ENCODE results near the gene XKRX. TPM values are rescaled to one million over a fixed set of nuclear protein-coding genes. Genes with fewer than 3 reads are reported as not detected.

XKRX gene
- total and polyA plus RNA-seq, 2 donors (not counting 1 experiment from before 2014, with no cell fraction given): 4.6 to 5.4 TPM

DNA sequence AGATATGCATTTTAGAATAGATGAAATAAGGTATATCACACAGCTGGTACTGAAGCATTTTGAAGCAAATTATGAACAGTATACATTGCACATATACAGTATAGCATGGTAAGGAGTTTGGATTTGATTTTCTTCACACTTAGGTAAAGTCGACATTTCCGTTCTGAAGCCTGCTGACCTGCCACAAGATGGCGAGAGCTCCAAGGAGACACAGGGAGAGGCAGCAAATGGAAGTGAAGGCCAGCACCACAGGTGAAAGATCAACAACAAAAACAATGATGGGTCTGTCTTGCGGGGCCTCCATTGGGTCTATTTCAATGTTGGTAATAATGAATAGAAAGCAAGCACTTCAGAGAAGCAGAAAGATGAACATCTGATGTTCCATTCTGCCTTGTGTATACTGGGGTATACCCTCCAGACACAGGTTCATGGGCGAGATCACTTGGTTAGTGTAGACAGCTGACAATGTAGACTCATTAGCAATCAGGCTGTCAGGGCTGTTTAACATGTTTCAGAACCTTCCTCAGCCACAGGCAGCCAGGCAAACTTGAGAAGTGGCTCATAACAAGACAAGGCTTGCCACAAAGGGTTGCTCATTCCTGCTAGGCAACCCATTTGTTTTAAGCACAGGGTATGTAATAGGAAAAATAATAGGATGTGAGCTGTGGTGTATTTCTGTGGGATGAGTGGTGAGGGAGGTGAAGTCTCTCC, 33.2 kb downstream of the XKRX start:
- H3K9me3 ChIP-seq (ENCODE audit: control extremely low read depth in 1 of 3, control insufficient read depth in 2 of 3, insufficient read depth in 1 of 3, low read length in 2 of 3): no peaks in the 10 kb centered on the region
- ATAC-seq (ENCODE audit: low read depth): no peak
- no peaks in the 10 kb centered on the region for H3K4me1 ChIP-seq (ENCODE audit: control insufficient read depth in 2 of 2, insufficient read depth in 2 of 2, low read length in 2 of 2)
- no peak overlapping the region for H3K4me3 ChIP-seq (ENCODE audit: control extremely low read depth in 1 of 5, extremely low read depth in 1 of 5, insufficient read depth in 1 of 5, low read depth in 2 of 5, low read length in 4 of 5)
- Mint-ChIP-seq H3K4me3 (no peak overlapping the region), H3K27me3 (no peaks in the 10 kb centered on the region), H3K9me3 (ENCODE audit: insufficient read depth) (no peaks in the 10 kb centered on the region), H3K4me1 (peaks cover 9% of the 10 kb centered on the region), H3K27ac (no peak overlapping the region)
- DNase-seq: peak; percentile 41
- H3K9ac ChIP-seq (ENCODE audit: low read length): no peak overlapping the region
- intact Hi-C loops (cut with micrococcal nuclease): no loop called here
- ChIA-PET CTCF (interaction anchor here (0.7 to 1.6 kb wide), 6 partner anchors 10 to 391 kb away, joined by 3 to 8 read pairs (median 4); no protein-coding TSS in a partner anchor), POLR2A (no interaction called here)
- H3K27me3 ChIP-seq (replicated peaks in 1 of 4; ENCODE audit: control extremely low read depth in 1 of 4, control insufficient read depth in 3 of 4, insufficient read depth in 4 of 4, low read length in 3 of 4): no peaks in the 10 kb centered on the region
- H2AFZ ChIP-seq (ENCODE audit: insufficient read depth, low read depth, low read length, poor library complexity, severe bottlenecking): no peak overlapping the region
- no peaks in the 10 kb centered on the region for H3K36me3 ChIP-seq (replicated peaks in 1 of 2; ENCODE audit: control extremely low read depth in 1 of 2, control insufficient read depth in 1 of 2, extremely low read depth in 1 of 2, insufficient read depth in 2 of 2, low read length in 1 of 2)
- TF ChIP-seq, protein P1, sequence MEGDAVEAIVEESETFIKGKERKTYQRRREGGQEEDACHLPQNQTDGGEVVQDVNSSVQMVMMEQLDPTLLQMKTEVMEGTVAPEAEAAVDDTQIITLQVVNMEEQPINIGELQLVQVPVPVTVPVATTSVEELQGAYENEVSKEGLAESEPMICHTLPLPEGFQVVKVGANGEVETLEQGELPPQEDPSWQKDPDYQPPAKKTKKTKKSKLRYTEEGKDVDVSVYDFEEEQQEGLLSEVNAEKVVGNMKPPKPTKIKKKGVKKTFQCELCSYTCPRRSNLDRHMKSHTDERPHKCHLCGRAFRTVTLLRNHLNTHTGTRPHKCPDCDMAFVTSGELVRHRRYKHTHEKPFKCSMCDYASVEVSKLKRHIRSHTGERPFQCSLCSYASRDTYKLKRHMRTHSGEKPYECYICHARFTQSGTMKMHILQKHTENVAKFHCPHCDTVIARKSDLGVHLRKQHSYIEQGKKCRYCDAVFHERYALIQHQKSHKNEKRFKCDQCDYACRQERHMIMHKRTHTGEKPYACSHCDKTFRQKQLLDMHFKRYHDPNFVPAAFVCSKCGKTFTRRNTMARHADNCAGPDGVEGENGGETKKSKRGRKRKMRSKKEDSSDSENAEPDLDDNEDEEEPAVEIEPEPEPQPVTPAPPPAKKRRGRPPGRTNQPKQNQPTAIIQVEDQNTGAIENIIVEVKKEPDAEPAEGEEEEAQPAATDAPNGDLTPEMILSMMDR (IDR thresholded peaks at IDR 0.05): peak; percentile 39
- no peak for TF ChIP-seq EZH2 (IDR thresholded peaks at IDR 0.05; ENCODE audit: borderline replicate concordance, insufficient read depth, low read depth, low read length, poor library complexity, severe bottlenecking)
- no peaks in the 10 kb centered on the region for H4K20me1 ChIP-seq (ENCODE audit: control insufficient read depth, insufficient read depth, low read length, poor library complexity, severe bottlenecking)
- no peak overlapping the region for H3K4me2 ChIP-seq (replicated peaks; ENCODE audit: low read depth, low read length, poor library complexity, severe bottlenecking)
- no peaks in the 10 kb centered on the region for H3K79me2 ChIP-seq (ENCODE audit: control insufficient read depth, insufficient read depth, low read length)
- WGBS (ENCODE audit: insufficient coverage): 40% methylated on average over 2 of the region's 5 CpGs
- no peak overlapping the region for H3K27ac ChIP-seq (ENCODE audit: low read length in 2 of 2)

DNA sequence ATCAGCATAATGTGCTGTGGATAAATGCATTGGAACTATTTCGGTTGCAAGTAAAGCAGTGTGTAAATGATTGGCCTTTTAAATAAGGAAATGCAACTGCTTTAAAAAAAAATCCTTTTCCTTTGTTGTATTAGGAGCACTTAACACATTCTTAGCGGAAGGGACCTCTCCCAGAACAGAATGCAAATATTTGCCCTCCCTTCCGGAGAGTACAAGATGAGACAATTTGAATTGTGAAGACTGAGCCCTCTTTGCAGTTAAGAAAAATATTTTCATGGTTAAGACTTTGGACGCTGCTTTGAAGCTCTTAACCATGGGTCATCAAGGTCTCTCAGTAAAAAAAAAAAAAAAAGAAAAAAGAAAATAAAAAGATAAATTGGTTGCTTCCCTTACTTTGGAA, 45.1 kb downstream of the XKRX start:
- Mint-ChIP-seq H3K4me3 (no peak overlapping the region), H3K27me3 (no peaks in the 10 kb centered on the region), H3K27ac (no peak overlapping the region)

More for the DNA sequence above, 45.1 kb downstream of the XKRX start:
- no peak overlapping the region for H3K4me2 ChIP-seq (replicated peaks; ENCODE audit: low read depth, low read length, poor library complexity, severe bottlenecking)
- no peak overlapping the region for H2AFZ ChIP-seq (ENCODE audit: insufficient read depth, low read depth, low read length, poor library complexity, severe bottlenecking)
- no peak overlapping the region for H3K27ac ChIP-seq (ENCODE audit: low read length in 2 of 2)
- ATAC-seq (ENCODE audit: low read depth) (no peak), DNase-seq (no peak)
- H3K36me3 ChIP-seq (replicated peaks in 1 of 2; ENCODE audit: control extremely low read depth in 1 of 2, control insufficient read depth in 1 of 2, extremely low read depth in 1 of 2, insufficient read depth in 2 of 2, low read length in 1 of 2): no peaks in the 10 kb centered on the region
- no peaks in the 10 kb centered on the region for H3K9me3 ChIP-seq (ENCODE audit: control extremely low read depth in 1 of 3, control insufficient read depth in 2 of 3, insufficient read depth in 1 of 3, low read length in 2 of 3)
- no CpG with 5 or more reads among the region's 4 CpGs for WGBS (ENCODE audit: insufficient coverage)
- ChIA-PET POLR2A (no interaction called here), CTCF (interaction anchor here (1.6 kb wide), 1 partner anchor 12 kb away, joined by 3 read pairs; no protein-coding TSS in a partner anchor)
- no peaks in the 10 kb centered on the region for H3K79me2 ChIP-seq (ENCODE audit: control insufficient read depth, insufficient read depth, low read length)
- H3K4me3 ChIP-seq (ENCODE audit: control extremely low read depth in 1 of 5, extremely low read depth in 1 of 5, insufficient read depth in 1 of 5, low read depth in 2 of 5, low read length in 4 of 5): no peak overlapping the region
- Mint-ChIP-seq H3K4me1 (no peaks in the 10 kb centered on the region), H3K9me3 (ENCODE audit: insufficient read depth) (no peaks in the 10 kb centered on the region)
- no peaks in the 10 kb centered on the region for H4K20me1 ChIP-seq (ENCODE audit: control insufficient read depth, insufficient read depth, low read length, poor library complexity, severe bottlenecking)
- no peaks in the 10 kb centered on the region for H3K4me1 ChIP-seq (ENCODE audit: control insufficient read depth in 2 of 2, insufficient read depth in 2 of 2, low read length in 2 of 2)
- no peak overlapping the region for H3K9ac ChIP-seq (ENCODE audit: low read length)
- H3K27me3 ChIP-seq (replicated peaks in 1 of 4; ENCODE audit: control extremely low read depth in 1 of 4, control insufficient read depth in 3 of 4, insufficient read depth in 4 of 4, low read length in 3 of 4): no peaks in the 10 kb centered on the region
- intact Hi-C loops (cut with micrococcal nuclease): no loop called here
- TF ChIP-seq, protein P1 (IDR thresholded peaks at IDR 0.05): no peak
- TF ChIP-seq EZH2 (IDR thresholded peaks at IDR 0.05; ENCODE audit: borderline replicate concordance, insufficient read depth, low read depth, low read length, poor library complexity, severe bottlenecking): no peak
